Ovary (tissue), 3 donors: ENCODE results near the gene AUH.

Experiments used
- POLR2A ChIP-seq: fragments of 450-650 bp; IDR thresholded peaks from one replicate; pipeline ENCODE4 v1.6.1; 2017; ENCODE audit warnings: antibody characterized with exemption, mild to moderate bottlenecking, moderate library complexity
- TF ChIP-seq, protein P1 (sequence below), 3 donors: fragments of 450-650 bp in 2 of 3; fragments of 200-600 bp in 1 of 3; IDR thresholded peaks; one replicate each; pipeline versions ENCODE4 v1.5.1 to v1.8.0; 2016 to 2022; ENCODE audit warnings: antibody characterized with exemption in 3 of 3, mild to moderate bottlenecking in 1 of 3
- donor health status: DM: no; HTN: no; CAD: no.

DNA sequence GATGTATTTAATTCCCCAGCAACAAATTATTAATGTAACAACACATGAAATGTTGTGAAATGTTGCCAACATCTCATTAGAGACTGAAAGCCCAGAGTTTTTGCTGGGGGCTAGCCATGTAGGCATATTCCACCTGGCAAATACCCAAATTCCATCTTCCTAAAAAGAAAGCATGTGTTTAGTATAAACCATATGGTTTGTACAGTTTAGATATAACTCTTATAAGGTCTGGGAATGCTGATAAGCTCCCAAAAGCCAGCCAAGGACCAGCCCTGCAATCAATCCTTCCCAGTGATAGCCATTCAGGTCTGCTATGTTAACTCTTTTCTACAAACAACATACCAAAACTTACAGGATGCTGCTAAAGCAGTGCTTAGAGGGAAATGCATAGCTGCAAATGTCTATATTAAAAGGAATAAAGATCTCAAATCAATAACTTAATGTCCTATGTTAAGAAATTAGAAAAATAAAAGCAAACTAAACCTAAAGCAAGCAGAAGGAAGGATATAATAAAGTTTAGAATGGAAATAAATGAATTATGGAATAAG, 158.9 kb downstream of the AUH start:
- TF ChIP-seq POLR2A = no peak
- TF ChIP-seq, protein P1, sequence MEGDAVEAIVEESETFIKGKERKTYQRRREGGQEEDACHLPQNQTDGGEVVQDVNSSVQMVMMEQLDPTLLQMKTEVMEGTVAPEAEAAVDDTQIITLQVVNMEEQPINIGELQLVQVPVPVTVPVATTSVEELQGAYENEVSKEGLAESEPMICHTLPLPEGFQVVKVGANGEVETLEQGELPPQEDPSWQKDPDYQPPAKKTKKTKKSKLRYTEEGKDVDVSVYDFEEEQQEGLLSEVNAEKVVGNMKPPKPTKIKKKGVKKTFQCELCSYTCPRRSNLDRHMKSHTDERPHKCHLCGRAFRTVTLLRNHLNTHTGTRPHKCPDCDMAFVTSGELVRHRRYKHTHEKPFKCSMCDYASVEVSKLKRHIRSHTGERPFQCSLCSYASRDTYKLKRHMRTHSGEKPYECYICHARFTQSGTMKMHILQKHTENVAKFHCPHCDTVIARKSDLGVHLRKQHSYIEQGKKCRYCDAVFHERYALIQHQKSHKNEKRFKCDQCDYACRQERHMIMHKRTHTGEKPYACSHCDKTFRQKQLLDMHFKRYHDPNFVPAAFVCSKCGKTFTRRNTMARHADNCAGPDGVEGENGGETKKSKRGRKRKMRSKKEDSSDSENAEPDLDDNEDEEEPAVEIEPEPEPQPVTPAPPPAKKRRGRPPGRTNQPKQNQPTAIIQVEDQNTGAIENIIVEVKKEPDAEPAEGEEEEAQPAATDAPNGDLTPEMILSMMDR (IDR thresholded peaks at IDR 0.05) = no peak
